ENCODE measurements around the gene CTIF. TPM values are rescaled to one million over a fixed set of nuclear protein-coding genes. Genes with fewer than 3 reads are reported as not detected.

Gene CTIF
- total RNA-seq, 1 experiment from 2014 or later, result 5.8 TPM

DNA sequence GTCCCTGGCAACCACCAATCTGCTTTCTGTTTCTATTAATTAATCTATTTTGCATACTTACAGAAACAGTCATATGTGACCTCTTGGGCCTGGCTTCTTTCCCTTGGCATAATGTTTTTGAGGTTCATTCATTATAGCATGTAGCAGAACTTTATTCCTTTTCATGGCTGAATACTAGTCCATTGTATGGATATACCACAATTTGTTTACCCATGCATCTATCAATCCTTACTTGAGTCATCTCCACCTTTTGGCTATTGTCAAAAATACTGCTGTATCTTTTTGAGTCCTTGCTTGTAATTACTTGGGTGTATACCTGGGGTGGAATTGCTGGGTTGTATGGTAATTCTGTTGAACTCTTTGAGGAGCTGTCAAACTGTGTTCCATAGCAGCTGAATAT is 126.8 kb downstream of the CTIF start:
- H3K9me3 ChIP-seq (ENCODE audit: low read length), result no peaks in the 10 kb centered on the region

DNA sequence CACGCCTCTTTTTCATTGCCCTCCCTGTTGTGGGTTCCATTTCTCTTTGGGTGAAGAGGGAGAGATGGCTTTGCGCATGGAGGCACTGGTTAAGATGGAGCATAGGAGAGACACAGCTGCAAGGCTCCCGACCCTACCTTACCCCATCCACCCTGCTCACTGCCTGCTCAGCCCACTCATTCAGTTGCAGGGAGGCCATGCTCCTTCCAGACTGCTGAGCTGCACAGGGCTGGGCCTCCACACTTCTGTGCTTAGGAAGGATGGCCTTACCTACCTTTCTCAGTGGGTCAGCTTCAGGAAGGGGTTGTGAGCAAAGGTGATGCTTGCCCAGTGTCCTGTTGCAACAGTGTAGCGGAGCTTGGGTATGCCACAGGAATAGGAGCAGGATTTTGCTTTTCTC is 127.8 kb downstream of the CTIF start:
- H3K9me3 ChIP-seq (ENCODE audit: low read length), result no peaks in the 10 kb centered on the region
- ATAC-seq (no peak), DNase-seq (no peak)
- H2AFZ ChIP-seq (ENCODE audit: low read length), result no peak overlapping the region
- H3K4me2 ChIP-seq (ENCODE audit: low read length), result no peak overlapping the region
- H3K4me1 ChIP-seq (ENCODE audit: insufficient read depth, low read length), result no peaks in the 10 kb centered on the region
- TF ChIP-seq, protein P1, sequence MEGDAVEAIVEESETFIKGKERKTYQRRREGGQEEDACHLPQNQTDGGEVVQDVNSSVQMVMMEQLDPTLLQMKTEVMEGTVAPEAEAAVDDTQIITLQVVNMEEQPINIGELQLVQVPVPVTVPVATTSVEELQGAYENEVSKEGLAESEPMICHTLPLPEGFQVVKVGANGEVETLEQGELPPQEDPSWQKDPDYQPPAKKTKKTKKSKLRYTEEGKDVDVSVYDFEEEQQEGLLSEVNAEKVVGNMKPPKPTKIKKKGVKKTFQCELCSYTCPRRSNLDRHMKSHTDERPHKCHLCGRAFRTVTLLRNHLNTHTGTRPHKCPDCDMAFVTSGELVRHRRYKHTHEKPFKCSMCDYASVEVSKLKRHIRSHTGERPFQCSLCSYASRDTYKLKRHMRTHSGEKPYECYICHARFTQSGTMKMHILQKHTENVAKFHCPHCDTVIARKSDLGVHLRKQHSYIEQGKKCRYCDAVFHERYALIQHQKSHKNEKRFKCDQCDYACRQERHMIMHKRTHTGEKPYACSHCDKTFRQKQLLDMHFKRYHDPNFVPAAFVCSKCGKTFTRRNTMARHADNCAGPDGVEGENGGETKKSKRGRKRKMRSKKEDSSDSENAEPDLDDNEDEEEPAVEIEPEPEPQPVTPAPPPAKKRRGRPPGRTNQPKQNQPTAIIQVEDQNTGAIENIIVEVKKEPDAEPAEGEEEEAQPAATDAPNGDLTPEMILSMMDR (conservative IDR thresholded peaks at IDR 0.05; ENCODE audit: low read depth, low read length), result no peak
- TF ChIP-seq EZH2 (IDR thresholded peaks at IDR 0.05; ENCODE audit: low read length, unreplicated experiment) (no peak), EZH2phosphoT487 (IDR thresholded peaks at IDR 0.05; ENCODE audit: borderline replicate concordance, low read length) (no peak)
- ChIA-PET POLR2A (ENCODE audit: unreplicated experiment) (no interaction called here), CTCF (no interaction called here)
- no peak overlapping the region for H3K27ac ChIP-seq (ENCODE audit: low read length)
- H3K9ac ChIP-seq (ENCODE audit: low read length), result no peak overlapping the region
- no peaks in the 10 kb centered on the region for H3K79me2 ChIP-seq (ENCODE audit: low read length)
- no peak overlapping the region for H3K4me3 ChIP-seq (ENCODE audit: low read length)
- H3F3A ChIP-seq (ENCODE audit: low read length, unreplicated experiment), result no peaks in the 10 kb centered on the region
- H3K27me3 ChIP-seq (ENCODE audit: low read length), result no peaks in the 10 kb centered on the region
- intact Hi-C loops (cut with micrococcal nuclease), result no loop called here
- no peaks in the 10 kb centered on the region for H3K36me3 ChIP-seq (ENCODE audit: low read depth, low read length)
- no TSS peak for BruUV-seq (replicated peaks)
- H4K20me1 ChIP-seq (ENCODE audit: low read length), result no peaks in the 10 kb centered on the region
- no peaks in the 10 kb centered on the region for H3K9me2 ChIP-seq (replicated peaks; ENCODE audit: low read length)

More for the DNA sequence above, 126.8 kb downstream of the CTIF start:
- no peak overlapping the region for H2AFZ ChIP-seq (ENCODE audit: low read length)
- no peaks in the 10 kb centered on the region for H3K79me2 ChIP-seq (ENCODE audit: low read length)
- TF ChIP-seq EZH2 (IDR thresholded peaks at IDR 0.05; ENCODE audit: low read length, unreplicated experiment) (no peak), EZH2phosphoT487 (IDR thresholded peaks at IDR 0.05; ENCODE audit: borderline replicate concordance, low read length) (no peak)
- TF ChIP-seq, protein P1 (conservative IDR thresholded peaks at IDR 0.05; ENCODE audit: low read depth, low read length), result no peak
- ChIA-PET CTCF (no interaction called here), POLR2A (ENCODE audit: unreplicated experiment) (no interaction called here)
- H3K27ac ChIP-seq (ENCODE audit: low read length), result no peak overlapping the region
- no peaks in the 10 kb centered on the region for H3F3A ChIP-seq (ENCODE audit: low read length, unreplicated experiment)
- no peak overlapping the region for H3K4me3 ChIP-seq (ENCODE audit: low read length)
- H3K4me1 ChIP-seq (ENCODE audit: insufficient read depth, low read length), result no peaks in the 10 kb centered on the region
- no peaks in the 10 kb centered on the region for H4K20me1 ChIP-seq (ENCODE audit: low read length)
- no peaks in the 10 kb centered on the region for H3K9me2 ChIP-seq (replicated peaks; ENCODE audit: low read length)
- no peaks in the 10 kb centered on the region for H3K27me3 ChIP-seq (ENCODE audit: low read length)
- no peak overlapping the region for H3K9ac ChIP-seq (ENCODE audit: low read length)
- intact Hi-C loops (cut with micrococcal nuclease), result no loop called here
- ATAC-seq, result no peak
- BruUV-seq (replicated peaks), result no TSS peak
- H3K4me2 ChIP-seq (ENCODE audit: low read length), result no peak overlapping the region
- no peak for DNase-seq
- H3K36me3 ChIP-seq (ENCODE audit: low read depth, low read length), result no peaks in the 10 kb centered on the region

DNA sequence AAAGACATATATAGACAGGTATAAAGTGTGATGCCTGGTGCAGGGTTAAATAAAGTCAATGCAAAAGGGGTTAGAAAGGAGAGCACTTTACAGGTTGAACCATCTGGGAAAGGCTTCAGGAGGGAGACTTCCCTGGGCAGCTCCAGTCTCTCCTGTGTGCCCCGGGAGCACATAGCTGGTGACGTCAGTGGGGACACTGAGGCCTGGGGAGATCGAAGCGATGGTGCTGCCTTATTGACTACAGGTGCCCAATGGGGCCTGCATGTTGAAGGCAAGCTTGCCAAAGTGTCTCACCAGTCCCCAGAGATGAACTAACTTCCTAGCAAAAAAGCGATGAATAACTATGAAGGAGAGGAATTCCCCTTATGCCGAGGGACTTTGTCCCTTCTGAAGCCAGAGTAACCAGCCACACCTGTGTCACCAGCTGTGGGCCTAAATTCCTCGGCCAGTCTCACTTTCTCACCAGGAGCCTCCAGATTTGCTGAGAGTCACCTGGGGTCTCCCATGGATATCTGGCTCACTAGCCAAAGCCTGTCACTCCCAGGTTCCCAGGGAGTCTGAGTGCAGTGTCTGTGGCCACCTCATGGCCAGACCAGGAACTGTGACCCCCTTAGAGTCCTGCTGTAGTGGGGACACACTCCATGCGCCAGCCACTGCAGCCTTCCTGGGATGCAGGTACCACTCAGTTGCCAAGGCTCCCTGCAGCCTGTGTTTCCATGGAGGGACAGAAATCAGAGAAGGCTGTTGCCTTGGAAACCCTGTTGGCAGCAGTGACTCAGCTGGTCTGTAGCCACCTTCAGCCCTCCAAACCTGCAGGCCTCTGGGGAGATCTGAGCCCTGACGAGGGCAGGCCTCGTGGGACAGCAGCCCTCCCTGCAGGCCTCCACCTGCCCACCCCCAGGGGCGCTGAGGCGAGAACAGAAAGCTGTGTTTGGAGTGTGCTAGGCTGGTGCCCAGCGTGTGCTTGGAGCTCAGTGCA is 128.7 kb downstream of the CTIF start:
- ATAC-seq, result peak; percentile 46

More for the DNA sequence above, 128.7 kb downstream of the CTIF start:
- Histone ChIP-seq H3K4me1 (ENCODE audit: insufficient read depth, low read length) (no peaks in the 10 kb centered on the region), H3K9ac (ENCODE audit: low read length) (no peak overlapping the region), H3K79me2 (ENCODE audit: low read length) (no peaks in the 10 kb centered on the region), H3K9me2 (replicated peaks; ENCODE audit: low read length) (no peaks in the 10 kb centered on the region), H3K9me3 (ENCODE audit: low read length) (no peaks in the 10 kb centered on the region), H3K27ac (ENCODE audit: low read length) (no peak overlapping the region), H2AFZ (ENCODE audit: low read length) (no peak overlapping the region), H3K4me2 (ENCODE audit: low read length) (no peak overlapping the region), H4K20me1 (ENCODE audit: low read length) (no peaks in the 10 kb centered on the region), H3K4me3 (ENCODE audit: low read length) (no peak overlapping the region), H3F3A (ENCODE audit: low read length, unreplicated experiment) (no peaks in the 10 kb centered on the region), H3K27me3 (ENCODE audit: low read length) (no peaks in the 10 kb centered on the region), H3K36me3 (ENCODE audit: low read depth, low read length) (no peaks in the 10 kb centered on the region)
- POLR2A ChIA-PET (ENCODE audit: unreplicated experiment), result no interaction called here
- TF ChIP-seq, protein P1 (conservative IDR thresholded peaks at IDR 0.05; ENCODE audit: low read depth, low read length), result 0 out of 2 replicates have a peak, but pooled peaks have one; percentile 19
- no peak for TF ChIP-seq EZH2phosphoT487 (IDR thresholded peaks at IDR 0.05; ENCODE audit: borderline replicate concordance, low read length)
- intact Hi-C loops (cut with micrococcal nuclease), result no loop called here
- DNase-seq, result peak; percentile 3
- BruUV-seq (replicated peaks), result no TSS peak
- CTCF ChIA-PET, result no interaction called here
